Measurements from ENCODE around the gene HNRNPM.
"Not testable (repeated sequence)": the region's sequence is repeated elsewhere in the genome, so short reads cannot be mapped to it uniquely, and the experiment has no call there.

Gene HNRNPM

GRCh38 chr19:8421484-8422461 is 23.0 kb upstream of the HNRNPM start:
- no peak for TF ChIP-seq EZH2 (optimal IDR thresholded peaks at IDR 0.05; ENCODE audit: low read depth, low read length)
- TF ChIP-seq, protein P1, sequence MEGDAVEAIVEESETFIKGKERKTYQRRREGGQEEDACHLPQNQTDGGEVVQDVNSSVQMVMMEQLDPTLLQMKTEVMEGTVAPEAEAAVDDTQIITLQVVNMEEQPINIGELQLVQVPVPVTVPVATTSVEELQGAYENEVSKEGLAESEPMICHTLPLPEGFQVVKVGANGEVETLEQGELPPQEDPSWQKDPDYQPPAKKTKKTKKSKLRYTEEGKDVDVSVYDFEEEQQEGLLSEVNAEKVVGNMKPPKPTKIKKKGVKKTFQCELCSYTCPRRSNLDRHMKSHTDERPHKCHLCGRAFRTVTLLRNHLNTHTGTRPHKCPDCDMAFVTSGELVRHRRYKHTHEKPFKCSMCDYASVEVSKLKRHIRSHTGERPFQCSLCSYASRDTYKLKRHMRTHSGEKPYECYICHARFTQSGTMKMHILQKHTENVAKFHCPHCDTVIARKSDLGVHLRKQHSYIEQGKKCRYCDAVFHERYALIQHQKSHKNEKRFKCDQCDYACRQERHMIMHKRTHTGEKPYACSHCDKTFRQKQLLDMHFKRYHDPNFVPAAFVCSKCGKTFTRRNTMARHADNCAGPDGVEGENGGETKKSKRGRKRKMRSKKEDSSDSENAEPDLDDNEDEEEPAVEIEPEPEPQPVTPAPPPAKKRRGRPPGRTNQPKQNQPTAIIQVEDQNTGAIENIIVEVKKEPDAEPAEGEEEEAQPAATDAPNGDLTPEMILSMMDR (IDR thresholded peaks at IDR 0.05; ENCODE audit: low read length), result no peak
- no peak for TF ChIP-seq EZH2phosphoT487 (IDR thresholded peaks at IDR 0.05; ENCODE audit: low read length)
- no peaks in the 10 kb centered on the region for H4K20me1 ChIP-seq (ENCODE audit: insufficient read depth, low read length)
- no peaks in the 10 kb centered on the region for H3K79me2 ChIP-seq (ENCODE audit: low read length)
- H3K36me3 ChIP-seq (replicated peaks; ENCODE audit: insufficient read depth, low read length), result no peaks in the 10 kb centered on the region
- no peak overlapping the region for H2AFZ ChIP-seq (ENCODE audit: low read length)
- no peaks in the 10 kb centered on the region for H3K9me2 ChIP-seq (replicated peaks; ENCODE audit: insufficient read depth, low read length)
- DNase-seq, result no peak
- no peak overlapping the region for H3K9ac ChIP-seq (ENCODE audit: low read length)
- H3K9me3 ChIP-seq (replicated peaks; ENCODE audit: insufficient read depth, low read length), result no peaks in the 10 kb centered on the region
- no peak overlapping the region for H3K4me3 ChIP-seq (ENCODE audit: low read length)
- no peaks in the 10 kb centered on the region for H3F3A ChIP-seq (ENCODE audit: insufficient read depth, low read length)
- H3K4me1 ChIP-seq (ENCODE audit: low read length), result no peaks in the 10 kb centered on the region
- H3K27me3 ChIP-seq (replicated peaks; ENCODE audit: insufficient read depth, low read length), result no peaks in the 10 kb centered on the region
- H3K27ac ChIP-seq (ENCODE audit: low read length), result no peak overlapping the region
- no peak overlapping the region for H3K4me2 ChIP-seq (ENCODE audit: low read depth, low read length)

DNA sequence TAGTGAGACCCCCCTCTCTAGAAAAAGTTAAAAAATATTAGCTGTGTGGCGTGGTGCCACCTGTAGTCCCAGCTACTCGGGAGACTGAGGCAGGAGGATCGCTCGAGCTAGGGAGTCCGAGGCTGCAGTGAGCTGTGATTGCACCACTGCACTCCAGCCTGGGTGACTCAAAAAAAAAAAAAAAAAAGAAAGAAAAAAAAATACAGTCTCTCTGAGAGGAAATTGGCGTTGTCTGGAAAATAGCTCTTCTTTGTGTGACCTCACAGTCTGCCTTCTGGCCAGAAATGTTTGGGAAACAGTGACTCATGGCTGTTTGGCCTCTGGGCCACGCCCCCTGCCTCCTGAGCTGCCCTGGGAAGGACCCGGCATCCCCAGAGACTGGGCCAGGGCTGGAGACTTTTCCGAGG is 21.0 kb upstream of the HNRNPM start:
- TF ChIP-seq, protein P1 (IDR thresholded peaks at IDR 0.05; ENCODE audit: low read length), result no peak
- TF ChIP-seq EZH2phosphoT487 (IDR thresholded peaks at IDR 0.05; ENCODE audit: low read length) (no peak), EZH2 (optimal IDR thresholded peaks at IDR 0.05; ENCODE audit: low read depth, low read length) (no peak)
- no peaks in the 10 kb centered on the region for H4K20me1 ChIP-seq (ENCODE audit: insufficient read depth, low read length)
- H3K27ac ChIP-seq (ENCODE audit: low read length), result no peak overlapping the region
- no peak overlapping the region for H3K4me3 ChIP-seq (ENCODE audit: low read length)
- H3K4me2 ChIP-seq (ENCODE audit: low read depth, low read length), result no peak overlapping the region
- DNase-seq, result no peak
- H3K9me3 ChIP-seq (replicated peaks; ENCODE audit: insufficient read depth, low read length), result no peaks in the 10 kb centered on the region
- H3K9me2 ChIP-seq (replicated peaks; ENCODE audit: insufficient read depth, low read length), result no peaks in the 10 kb centered on the region
- H3K36me3 ChIP-seq (replicated peaks; ENCODE audit: insufficient read depth, low read length), result no peaks in the 10 kb centered on the region
- no peak overlapping the region for H3K9ac ChIP-seq (ENCODE audit: low read length)
- H3F3A ChIP-seq (ENCODE audit: insufficient read depth, low read length), result no peaks in the 10 kb centered on the region
- H3K4me1 ChIP-seq (ENCODE audit: low read length), result no peaks in the 10 kb centered on the region
- H3K27me3 ChIP-seq (replicated peaks; ENCODE audit: insufficient read depth, low read length), result no peaks in the 10 kb centered on the region
- H3K79me2 ChIP-seq (ENCODE audit: low read length), result no peaks in the 10 kb centered on the region
- H2AFZ ChIP-seq (ENCODE audit: low read length), result no peak overlapping the region

DNA sequence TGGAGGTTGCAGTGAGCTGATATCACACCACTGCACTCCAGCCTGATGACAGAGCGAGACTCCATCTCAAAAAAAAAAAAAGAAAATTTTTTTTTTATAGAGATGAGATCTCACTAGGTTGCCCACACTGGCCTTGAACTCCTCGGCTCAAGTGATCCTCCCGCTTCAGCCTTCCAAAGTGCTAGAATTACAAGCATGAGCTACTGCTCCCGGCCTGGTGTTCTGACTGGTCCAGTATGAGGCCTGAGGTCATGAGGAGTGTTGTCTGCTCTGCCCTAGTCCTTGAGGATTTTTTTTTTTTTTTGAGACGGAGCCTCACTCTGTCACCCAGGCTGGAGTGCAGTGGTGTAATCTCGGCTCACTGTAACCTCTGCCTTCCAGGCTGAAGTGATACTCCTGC is 19.4 kb upstream of the HNRNPM start:
- not testable (repeated sequence) for H3K27ac ChIP-seq (ENCODE audit: low read length); H3K9me3 ChIP-seq (replicated peaks; ENCODE audit: insufficient read depth, low read length); H3K4me3 ChIP-seq (ENCODE audit: low read length); H3K9ac ChIP-seq (ENCODE audit: low read length); H3K4me2 ChIP-seq (ENCODE audit: low read depth, low read length); H3K27me3 ChIP-seq (replicated peaks; ENCODE audit: insufficient read depth, low read length); H3K4me1 ChIP-seq (ENCODE audit: low read length); H3K9me2 ChIP-seq (replicated peaks; ENCODE audit: insufficient read depth, low read length); H2AFZ ChIP-seq (ENCODE audit: low read length); H3F3A ChIP-seq (ENCODE audit: insufficient read depth, low read length); DNase-seq; H3K79me2 ChIP-seq (ENCODE audit: low read length); H3K36me3 ChIP-seq (replicated peaks; ENCODE audit: insufficient read depth, low read length); H4K20me1 ChIP-seq (ENCODE audit: insufficient read depth, low read length)

DNA sequence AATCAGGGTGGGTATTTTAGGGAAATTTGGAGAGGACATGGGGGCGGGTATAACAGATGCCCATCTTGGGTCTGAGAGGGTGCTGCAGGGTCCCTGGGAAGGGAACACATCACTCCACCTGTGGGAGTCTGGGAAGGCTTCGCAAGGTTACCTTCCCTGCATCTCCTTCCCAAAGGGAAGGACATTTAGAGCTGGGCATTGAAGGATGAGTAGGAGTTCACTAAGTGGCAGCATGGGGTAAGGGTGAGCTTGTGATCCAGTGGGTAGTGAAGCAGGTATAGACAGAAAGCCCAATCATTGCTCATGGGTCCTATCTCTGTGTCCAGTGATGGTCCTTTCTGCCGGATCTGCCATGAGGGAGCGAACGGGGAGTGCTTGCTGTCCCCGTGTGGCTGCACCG is 18.5 kb upstream of the HNRNPM start:
- no peaks in the 10 kb centered on the region for H3K9me2 ChIP-seq (replicated peaks; ENCODE audit: insufficient read depth, low read length)
- no peak for TF ChIP-seq EZH2phosphoT487 (IDR thresholded peaks at IDR 0.05; ENCODE audit: low read length)
- TF ChIP-seq, protein P1 (IDR thresholded peaks at IDR 0.05; ENCODE audit: low read length), result no peak
- no peak for TF ChIP-seq EZH2 (optimal IDR thresholded peaks at IDR 0.05; ENCODE audit: low read depth, low read length)
- no peak overlapping the region for H3K4me3 ChIP-seq (ENCODE audit: low read length)
- no peaks in the 10 kb centered on the region for H3F3A ChIP-seq (ENCODE audit: insufficient read depth, low read length)
- H3K79me2 ChIP-seq (ENCODE audit: low read length), result no peaks in the 10 kb centered on the region
- H3K4me1 ChIP-seq (ENCODE audit: low read length), result no peaks in the 10 kb centered on the region
- no peak overlapping the region for H2AFZ ChIP-seq (ENCODE audit: low read length)
- H3K9ac ChIP-seq (ENCODE audit: low read length), result no peak overlapping the region
- DNase-seq, result no peak
- H3K27me3 ChIP-seq (replicated peaks; ENCODE audit: insufficient read depth, low read length), result no peaks in the 10 kb centered on the region
- no peak overlapping the region for H3K27ac ChIP-seq (ENCODE audit: low read length)
- H3K4me2 ChIP-seq (ENCODE audit: low read depth, low read length), result no peak overlapping the region
- H4K20me1 ChIP-seq (ENCODE audit: insufficient read depth, low read length), result no peaks in the 10 kb centered on the region
- H3K9me3 ChIP-seq (replicated peaks; ENCODE audit: insufficient read depth, low read length), result no peaks in the 10 kb centered on the region
- H3K36me3 ChIP-seq (replicated peaks; ENCODE audit: insufficient read depth, low read length), result no peaks in the 10 kb centered on the region
